GM21576 (cell line): Measurements from ENCODE around the gene KLRC4.
"Not testable (repeated sequence)": the region's sequence is repeated elsewhere in the genome, so short reads cannot be mapped to it uniquely, and the experiment has no call there.

Experiments used
- ATAC-seq: cut with Tn5 transposase; IDR thresholded peaks from one replicate; pipeline ENCODE4 v1.9.1; 2021; ENCODE audit warnings: mild to moderate bottlenecking, moderate library complexity; ENCODE audit not compliant: unreplicated experiment

KLRC4 gene

DNA sequence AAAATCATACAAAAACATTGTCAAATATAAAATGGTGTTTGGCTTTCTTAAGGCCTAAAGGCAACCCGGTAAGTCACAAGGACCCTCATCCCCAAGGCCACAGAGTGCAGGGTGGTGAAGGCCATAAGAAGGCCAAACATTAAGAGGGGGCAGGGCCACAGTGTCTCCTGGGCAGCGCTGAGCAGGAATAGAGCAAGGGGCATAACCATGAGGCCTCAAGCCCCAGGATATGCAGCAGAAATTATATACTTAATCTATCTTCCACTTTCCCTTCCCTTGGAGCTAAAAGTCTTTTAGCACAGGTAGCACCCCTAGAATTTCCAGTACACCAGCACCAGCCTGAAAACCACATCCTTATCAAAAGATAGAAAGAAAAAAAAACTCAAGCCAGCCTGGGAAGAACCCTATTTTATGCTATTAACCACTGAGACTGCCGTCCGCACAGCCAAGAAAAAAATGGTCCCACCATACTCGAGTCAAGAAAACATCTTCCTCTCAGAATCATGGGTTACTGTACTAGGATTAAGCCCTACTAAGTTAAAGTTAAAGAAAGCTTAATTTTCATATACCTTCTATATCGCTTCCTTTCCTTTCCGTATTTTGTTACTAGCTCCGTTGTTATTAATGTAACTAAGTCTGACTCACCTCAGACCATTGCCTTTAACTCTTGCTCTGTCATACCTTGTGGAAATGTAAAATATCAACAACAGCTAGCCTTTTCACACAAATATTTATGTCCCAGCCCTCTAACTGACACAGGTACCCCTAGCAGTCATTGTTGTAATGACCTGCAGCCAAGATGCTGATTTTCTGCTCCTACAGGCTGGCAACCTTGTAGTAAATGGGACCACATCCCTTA is 39.8 kb downstream of the KLRC4 start:
- no peak for ATAC-seq

GRCh38 chr12:10368206-10369171 is 41.1 kb downstream of the KLRC4 start:
- ATAC-seq: no peak

- ATAC-seq: not testable (repeated sequence)
Measured at GRCh38 chr12:10367714-10368113, 41.8 kb downstream of the KLRC4 start.

- no peak for ATAC-seq
Measured at GRCh38 chr12:10366875-10367274, 42.7 kb downstream of the KLRC4 start.

- ATAC-seq: no peak
Measured at GRCh38 chr12:10365696-10366405, 43.7 kb downstream of the KLRC4 start.

- ATAC-seq: peak; percentile 52
Measured at GRCh38 chr12:10364815-10365622, 44.5 kb downstream of the KLRC4 start.

GRCh38 chr12:10363914-10364814 is 45.4 kb downstream of the KLRC4 start:
- peak; percentile 91 for ATAC-seq

- ATAC-seq: no peak
Measured at GRCh38 chr12:10363658-10363913, 46.0 kb downstream of the KLRC4 start.

DNA sequence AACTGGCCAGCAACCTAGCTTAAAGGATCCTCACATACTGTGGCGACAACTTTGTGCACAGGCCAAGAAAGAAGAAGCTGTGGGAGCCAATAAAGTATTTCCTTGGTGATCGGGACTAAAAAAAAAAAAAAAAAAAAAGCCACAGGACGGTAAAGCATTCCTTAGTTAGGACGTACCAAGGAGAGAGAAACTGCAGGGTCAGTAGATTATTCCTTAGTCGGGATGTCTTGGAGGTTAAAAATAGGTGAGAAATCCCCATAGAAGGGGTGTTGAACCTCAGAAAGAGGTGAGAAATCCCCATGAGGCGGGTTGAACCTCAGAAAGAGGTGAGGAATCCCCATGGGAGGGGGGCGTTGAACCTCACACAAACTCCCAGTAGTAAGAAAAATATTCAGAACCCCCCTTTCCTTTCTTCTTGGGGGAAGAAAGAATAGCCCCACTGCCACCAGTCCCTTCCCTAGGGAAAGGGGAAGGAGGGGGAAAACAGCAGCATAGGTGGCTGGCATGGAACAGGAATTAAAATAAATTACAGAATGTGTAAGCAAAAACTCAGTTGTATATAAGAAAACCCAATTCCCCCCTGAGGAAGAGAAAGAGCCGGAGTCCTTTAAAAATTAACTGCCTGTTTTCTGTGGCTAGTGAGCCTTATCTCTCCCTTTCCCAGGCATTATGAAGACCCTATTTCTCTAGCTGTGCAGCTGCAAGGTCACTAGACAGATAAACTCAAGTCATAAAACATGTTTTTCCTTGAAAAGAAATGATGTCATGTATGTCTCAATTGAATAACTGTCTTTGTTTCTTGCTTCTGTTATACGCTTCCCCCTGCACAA is 46.5 kb downstream of the KLRC4 start:
- ATAC-seq: no peak

GRCh38 chr12:10362325-10362724 is 47.2 kb downstream of the KLRC4 start:
- no peak for ATAC-seq

GRCh38 chr12:10361622-10362021 is 47.9 kb downstream of the KLRC4 start:
- no peak for ATAC-seq

DNA sequence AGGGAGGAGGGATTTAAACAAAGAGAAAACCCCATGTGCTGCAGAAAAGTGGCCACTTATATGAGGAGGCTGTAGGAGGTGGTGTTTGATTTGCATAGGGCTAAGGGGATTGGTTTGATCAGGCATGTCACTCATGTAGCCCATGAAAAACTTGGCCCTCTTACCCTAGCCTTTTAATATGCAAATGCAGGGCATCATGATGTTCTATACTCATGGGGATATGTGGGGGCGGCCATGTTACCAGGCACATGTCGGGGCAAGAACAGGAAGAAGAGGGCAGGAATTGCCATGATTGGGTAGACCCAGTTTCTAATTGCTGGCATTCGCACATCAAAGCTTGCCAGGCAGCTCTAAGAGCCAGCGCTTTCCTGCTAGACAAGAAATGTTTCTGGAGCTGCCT is 48.5 kb downstream of the KLRC4 start:
- ATAC-seq: no peak

- no peak for ATAC-seq
Measured at GRCh38 chr12:10358969-10359368, 50.6 kb downstream of the KLRC4 start.

DNA sequence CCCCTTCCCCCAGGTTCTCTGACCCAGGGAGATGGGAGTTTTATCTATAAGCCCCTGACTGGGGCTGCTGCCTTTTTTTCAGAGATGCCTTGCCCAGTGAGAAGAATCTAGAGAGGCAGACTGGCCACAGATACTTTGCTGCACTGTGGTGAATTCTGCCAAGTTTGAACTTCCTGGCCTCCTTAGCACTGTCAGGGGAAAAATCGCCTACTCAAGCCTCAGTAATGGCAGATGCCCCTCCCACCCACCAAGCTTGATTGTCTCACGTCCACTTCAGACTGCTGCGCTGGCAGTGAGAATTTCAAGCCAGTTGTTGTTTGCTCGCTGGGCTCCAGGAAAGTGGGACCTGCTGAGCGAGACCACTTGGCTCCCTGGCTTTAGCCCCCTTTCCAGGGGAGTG is 51.4 kb downstream of the KLRC4 start:
- no peak for ATAC-seq
